GM21515 (cell line): ENCODE data around the gene SH3PXD2B.
"Not testable (repeated sequence)": the region's sequence is repeated elsewhere in the genome, so short reads cannot be mapped to it uniquely, and the experiment has no call there.

ENCODE experiments used
- ATAC-seq: cut with Tn5 transposase; IDR thresholded peaks from one replicate; pipeline ENCODE4 v1.9.1; 2021; ENCODE audit not compliant: unreplicated experiment

SH3PXD2B gene

DNA sequence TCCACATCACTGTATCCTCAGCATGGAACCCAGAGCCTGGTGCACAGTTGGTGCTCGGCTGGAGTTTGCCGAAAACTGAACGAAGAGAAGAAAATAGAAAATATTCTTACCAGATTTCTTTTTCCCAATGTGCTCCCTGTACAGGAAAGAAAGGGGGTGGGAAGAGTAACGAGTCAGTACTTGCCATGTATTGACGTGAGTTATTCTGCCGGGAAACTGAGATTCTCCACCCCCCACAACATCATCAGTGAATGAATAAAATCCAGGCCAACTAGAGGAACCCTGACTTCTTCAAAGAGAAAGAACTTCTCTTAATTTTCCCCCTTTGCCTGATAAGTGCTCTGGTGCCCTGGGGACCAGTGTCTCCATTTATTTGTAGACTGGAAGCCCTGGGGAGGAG, 80.6 kb downstream of the SH3PXD2B start:
- no peak for ATAC-seq

DNA sequence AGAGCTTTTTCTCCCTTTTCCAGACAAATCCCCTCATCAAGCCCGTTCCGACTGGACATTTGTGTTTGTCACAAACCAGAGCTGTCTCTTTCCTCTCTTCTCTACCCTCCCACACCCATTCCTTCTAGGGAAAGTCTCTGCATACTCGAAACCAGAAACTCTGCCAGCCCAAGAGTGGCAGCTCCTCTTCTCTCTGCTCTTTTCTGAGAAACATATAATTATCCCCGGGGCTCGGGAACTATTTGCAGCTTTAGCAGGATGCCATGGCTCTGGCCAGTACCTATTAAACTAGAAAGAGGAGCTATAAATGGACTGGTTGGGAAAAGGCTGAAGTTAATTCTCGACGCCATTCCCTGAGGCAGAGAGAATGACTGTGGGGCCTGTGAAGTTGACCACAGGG, 82.6 kb downstream of the SH3PXD2B start:
- no peak for ATAC-seq

DNA sequence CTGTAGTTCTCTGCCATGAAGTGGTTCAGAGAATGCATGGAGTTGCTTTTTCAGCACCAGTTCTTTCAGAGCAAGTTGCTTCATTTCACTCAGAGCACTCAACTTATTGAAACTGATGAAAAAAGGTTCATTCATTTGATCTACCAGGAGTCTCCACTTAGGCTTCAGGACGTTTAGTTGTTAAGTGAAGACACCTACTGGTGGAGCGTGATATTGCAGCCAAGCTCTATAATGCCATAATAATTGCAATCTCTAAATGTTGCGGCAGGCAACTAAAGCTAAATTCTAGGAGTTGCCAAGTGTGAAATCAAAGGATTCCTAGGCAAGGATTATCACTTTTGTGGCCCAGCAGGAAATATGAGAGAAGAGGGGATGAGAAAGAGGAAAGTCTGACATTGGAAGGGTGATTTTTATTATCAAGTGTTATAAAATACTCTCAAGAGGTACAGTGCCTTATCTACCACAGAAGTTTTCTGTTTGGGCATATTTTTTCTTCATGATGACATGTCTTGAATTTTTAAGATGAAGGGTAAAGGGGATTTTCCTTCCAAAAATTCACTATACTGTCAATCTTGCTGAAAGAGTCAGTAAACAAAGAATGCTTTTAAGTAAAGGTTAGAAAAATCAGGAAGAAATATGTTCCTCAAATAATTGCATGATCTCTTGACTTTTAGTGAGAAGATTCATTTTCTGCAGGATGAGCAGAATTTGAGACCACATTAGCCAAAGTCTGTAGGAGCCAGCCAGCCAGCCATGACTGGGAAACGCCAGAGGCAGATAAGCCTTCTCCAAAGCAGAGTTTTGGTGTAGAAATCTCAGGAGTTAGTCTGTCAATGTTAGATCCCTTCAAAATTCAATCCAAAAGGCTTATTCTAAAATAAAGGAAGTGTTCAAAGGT, 83.4 kb downstream of the SH3PXD2B start:
- ATAC-seq: no peak

DNA sequence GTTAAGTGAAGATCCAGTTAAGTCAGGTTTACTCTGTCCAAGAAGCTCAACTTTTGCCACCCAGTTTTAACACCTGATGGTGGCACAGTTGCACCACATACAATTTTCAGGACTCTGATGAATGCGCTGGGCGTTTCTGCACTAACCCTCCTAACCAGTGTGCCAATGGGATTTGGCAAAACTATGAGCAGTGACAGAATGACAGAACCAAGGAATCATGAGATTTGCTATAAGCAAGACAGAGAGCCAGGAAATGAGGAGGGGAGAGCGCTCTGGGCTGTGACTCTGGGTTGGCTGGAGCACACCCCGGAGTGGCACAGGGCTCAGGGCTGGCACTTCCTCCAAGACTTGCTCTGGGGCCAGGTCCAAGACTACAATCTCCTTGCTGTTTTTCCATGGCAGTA, 84.1 kb downstream of the SH3PXD2B start:
- ATAC-seq: no peak

DNA sequence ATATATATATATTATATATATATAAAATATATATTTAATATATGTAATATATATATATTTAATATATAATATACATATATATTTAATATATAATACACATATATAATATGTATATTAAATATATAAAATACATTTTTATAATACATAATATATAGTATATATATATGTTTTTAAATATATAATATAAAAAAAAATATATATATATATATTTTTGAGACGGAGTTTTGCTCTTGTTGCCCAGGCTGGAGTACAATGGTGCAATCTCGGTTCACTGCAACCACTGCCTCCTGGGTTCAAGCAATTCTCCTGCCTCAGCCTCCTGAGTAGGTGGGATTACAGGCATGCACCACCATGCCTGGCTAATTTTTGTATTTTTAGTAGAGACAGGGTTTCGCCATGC, 85.6 kb downstream of the SH3PXD2B start:
- not testable (repeated sequence) for ATAC-seq

DNA sequence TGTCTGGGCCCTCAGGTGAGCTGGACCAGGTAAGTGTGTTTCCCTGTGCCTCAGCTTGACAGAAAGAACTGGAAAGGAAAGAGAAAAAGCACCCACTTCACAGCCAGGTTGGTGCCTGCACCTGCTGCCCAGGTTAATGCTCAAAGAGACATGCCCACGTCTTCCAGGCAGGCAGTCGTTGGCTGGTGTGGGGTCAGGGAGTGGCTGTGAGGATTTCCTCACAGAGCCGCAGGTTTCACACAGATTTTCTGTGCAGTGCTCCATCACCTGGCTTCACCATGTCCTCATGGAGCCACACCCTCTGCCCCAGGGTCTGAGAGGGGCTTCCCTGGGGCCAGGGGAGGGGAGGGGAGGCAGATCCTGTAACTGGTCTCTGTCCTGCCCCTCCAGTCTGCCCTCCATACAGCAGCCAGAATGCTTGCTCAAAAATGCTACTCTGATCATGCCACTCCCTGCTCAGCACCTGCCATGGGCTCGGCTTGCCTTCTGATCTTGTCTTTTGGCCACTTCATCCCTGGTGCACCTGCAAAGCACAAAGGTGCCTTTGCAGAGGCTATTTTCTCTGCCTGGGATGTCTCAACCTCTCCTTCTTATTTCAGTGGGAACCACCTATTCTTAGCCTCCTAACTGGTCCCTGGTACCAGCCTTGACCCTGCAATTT, 88.2 kb downstream of the SH3PXD2B start:
- ATAC-seq: no peak

DNA sequence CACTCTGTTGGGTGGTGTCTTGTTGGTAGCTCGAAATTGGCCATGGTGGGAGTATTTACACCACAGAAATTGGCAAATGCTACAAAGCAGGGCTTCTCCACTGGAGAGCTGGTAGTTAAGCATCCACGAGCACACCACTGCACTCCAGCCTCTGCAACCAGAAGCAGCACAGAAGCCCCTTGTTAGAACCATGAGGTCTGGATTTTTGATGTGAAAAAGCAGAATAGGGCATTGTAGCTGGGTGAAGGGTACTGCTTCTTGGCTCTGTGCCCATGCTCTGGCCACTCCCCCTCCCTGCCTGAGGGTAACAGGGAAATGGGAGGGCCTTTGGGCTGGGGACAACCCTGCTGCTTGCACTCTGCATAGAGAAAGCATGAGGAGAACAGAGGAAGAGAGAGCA, 89.6 kb downstream of the SH3PXD2B start:
- ATAC-seq: no peak

DNA sequence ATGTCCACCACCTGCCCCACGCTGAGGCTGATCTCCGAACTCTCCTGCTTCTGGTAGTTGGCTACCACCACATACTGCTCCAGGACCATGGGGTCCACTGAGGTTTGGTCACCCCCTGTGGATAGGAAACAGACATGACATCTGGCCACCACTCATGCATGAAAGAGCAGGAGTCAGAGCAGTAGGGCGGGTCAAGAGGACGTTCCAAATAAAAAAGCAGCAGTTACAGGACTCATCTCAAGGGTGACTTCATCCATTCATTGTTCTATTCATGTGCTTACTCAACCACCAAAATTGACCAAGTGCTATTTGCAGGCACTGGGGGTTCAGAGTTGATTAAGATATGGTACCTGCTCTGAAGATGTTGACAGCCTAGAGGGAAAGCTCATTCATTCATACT, 91.6 kb downstream of the SH3PXD2B start:
- no peak for ATAC-seq

DNA sequence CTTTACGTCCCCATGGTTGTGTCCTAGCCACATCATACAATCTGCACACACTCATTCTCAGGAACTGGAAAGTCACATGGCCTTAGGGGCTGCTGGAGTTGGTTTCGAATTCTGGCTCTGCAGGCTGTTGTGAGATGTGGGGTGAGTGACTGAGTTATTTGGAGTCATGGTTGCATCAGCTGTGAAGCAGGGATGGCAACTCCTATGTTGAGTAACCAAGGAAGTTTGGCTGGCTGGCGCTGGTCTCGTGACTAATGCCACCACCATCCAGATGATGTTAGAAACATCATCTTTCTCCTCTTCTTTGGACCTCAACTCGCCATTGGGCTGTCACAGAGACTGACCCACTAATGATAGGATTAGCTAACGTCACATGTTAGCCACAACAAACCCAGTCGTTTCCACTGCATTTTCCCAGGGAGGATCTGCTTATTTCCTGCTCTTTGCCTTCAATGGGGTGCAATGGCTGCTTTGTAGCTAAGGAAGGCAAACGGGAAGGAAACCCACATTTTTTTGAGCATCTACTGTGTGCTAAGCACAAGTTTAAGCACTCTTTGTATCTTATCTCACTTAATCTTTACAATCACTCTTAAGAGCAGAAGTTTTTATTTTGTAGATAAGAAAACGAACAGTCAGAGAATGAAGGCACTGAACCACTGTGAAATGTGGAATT, 92.6 kb downstream of the SH3PXD2B start:
- no peak for ATAC-seq

DNA sequence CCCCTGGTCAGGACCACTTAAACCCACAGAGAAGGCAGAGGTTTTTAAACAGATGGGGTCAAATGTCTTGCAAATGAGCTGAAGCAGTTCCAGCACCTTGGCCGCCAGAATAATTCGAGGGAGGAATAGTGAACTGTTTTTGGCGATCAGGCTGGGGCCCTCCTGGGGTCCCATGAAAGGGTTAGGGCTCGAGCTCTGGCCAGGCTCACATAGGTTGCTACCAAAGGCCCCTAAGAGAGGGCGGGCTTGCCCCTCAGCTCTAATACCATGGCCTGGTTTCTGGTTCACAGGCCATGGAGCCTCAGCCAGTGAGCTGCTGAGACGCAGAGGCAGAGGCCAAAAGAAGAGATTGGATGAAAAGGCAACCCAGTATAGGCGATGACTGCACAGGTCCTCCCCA, 96.0 kb downstream of the SH3PXD2B start:
- ATAC-seq: no peak

DNA sequence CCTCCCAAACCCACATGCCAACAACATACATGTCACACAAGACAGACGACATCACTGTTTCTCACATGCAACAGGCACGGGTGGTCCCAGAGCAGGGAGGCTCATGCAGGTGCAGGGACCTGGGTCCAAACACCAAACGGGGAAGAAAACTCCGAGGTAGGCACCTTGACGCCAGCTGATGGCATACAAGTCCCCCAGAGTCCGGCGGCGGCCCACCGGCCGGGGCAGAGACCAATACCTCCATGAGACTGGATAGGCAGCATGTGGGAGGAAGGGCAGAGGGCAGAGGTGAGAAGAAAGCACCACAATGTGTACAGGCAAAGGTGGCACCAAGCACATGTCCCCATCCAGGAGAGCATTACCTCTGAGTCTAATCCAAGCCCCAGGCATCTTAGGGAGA, 97.8 kb downstream of the SH3PXD2B start:
- ATAC-seq: no peak

DNA sequence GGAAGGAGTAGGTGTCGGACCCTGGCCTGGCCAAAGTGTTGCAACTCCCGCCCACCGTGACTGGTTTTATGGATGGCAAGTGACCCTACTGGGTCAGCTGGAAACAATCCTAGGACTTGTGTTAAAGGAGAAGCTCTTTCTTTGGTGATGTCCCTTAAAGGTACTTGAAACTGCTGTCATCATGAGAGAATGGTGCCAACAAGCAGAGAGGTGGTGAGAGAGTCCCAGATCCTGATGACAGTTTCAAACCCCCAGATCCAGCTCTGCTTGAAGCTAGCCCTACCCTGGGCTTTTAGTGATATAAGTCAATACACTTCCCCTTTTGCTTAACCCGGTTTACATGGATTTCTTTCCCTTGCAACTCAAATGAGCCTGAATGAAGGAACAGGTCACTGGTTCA, 98.3 kb downstream of the SH3PXD2B start:
- ATAC-seq: no peak

DNA sequence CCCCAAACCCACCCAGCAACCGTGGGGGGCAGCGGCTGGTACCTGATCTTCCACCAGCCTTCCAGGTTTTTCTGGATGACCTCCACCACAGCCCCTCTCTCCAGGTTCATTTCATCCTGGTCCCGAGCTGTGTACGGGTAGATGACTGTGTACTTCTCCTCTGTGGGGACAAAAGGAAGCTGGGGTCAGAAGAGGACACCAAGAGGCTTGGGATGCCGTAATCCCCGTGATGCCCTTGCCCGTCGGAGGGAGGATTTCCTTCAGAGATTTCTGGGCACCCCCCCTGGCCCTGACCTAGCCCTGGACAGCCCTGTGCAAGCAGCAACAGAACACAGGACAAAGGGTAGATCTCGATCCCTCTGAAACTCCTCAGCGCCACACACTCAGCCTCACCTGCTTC, 100.5 kb downstream of the SH3PXD2B start:
- no peak for ATAC-seq

DNA sequence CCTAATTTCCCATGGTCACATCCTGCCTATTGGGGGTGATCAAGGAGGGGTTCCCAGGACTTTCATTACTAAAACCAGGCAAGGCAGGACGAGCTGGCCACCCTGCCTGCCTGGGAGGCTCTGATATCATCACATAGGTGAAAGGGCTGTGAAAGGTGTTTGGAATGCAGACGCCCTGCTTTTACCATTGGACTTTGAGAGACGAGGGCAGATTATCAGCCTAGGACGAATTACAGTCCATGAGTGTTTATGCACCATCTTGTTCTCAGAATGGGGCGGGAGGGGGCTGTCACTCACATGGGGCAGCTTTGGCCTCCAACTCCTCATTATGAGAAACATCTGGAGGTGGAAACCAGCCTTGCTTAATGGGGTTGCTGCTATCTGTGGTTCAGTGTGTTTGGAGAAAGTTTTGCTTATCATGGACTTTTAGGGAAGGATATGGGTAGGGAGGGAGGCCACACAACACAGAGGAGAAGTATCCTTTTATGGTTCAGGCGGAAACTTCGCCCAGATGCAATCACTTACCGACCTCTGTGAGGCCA, 101.0 kb downstream of the SH3PXD2B start:
- ATAC-seq: no peak

DNA sequence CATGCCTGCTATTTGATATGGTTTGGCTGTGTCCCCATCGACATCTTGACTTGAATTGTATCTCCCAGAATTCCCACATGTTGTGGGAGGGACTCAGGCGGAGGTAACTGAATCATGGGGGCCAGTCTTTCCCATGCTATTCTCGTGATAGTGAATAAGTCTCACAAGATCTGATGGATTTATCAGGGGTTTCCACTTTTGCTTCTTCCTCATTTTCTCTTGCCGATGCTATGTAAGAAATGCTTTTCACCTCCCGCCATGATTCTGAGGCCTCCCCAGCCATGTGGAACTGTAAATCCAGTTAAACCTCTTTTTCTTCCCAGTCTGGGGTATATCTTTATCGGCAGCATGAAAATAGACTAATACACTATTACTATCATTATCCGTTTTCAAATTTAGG, 101.8 kb downstream of the SH3PXD2B start:
- ATAC-seq: not testable (repeated sequence)

DNA sequence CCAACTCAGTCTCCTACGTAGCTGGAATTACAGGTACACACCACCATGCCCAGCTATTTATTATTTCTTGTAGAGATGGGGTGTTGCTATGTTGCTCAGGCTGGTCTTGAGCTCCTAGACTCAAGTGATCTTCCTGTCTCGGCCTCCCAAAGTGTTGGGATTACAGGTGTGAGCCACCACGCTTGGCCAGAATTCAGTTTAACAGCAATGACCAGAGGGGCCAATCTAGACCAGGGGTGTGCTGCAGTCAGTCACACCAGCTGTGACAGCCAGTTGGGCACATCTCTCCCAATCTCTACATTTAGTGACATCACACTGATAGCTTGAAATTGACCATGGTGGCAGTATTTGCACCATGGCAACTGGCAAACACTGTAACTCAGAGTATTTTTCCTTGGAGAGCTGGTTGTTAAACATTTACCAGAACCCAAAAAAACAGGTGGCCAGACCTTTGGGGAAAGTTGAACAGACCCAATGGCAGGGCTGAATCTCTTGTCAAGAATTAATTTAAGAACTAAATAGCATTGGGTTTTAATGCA, 103.0 kb downstream of the SH3PXD2B start:
- ATAC-seq: no peak

DNA sequence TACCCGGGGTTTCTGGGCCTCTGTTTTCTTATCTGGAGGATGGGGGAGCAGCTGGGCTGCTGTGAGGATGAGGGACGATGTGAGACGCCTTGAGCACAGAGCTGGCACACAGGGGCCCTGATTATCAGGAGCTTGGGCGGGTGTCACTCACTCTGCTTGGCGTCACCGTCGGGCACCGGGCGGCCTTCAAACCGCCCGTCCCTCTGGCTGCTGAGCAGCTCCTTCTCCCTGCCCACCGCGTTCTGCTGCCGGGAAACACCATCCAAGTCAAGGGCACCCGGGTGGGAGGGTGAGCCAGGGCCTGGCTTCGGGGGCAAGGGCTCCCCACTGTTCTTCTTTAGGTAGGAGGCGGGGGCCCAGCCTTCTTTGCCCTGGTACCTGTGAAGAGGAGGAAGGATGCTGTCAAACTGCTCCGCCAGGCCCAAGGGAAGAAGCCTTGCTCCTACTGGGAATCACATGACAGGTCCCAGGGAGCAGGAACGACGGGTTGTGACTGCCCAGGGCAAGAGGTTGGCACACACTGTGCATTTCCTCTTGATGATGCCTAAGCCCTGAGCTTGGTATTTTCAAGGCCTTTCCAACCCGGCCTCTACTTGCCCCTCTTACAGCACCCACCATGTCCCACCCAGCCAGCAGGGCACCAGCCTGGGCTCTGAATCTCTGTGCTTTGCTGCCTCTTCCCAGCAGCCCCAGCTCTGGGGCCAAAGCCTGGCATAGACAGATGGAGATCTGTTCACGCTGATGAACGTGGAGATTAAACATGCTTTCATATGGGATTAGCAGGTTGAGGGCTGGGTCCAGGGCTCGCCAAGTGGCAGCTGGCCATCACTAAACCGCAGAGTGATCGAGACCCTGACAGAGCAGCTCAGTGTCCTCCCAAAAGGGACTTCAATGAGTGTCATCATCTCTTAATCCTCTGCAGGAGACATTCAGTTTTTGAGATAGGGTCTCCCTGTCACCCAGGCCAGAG, 103.8 kb downstream of the SH3PXD2B start:
- no peak for ATAC-seq

DNA sequence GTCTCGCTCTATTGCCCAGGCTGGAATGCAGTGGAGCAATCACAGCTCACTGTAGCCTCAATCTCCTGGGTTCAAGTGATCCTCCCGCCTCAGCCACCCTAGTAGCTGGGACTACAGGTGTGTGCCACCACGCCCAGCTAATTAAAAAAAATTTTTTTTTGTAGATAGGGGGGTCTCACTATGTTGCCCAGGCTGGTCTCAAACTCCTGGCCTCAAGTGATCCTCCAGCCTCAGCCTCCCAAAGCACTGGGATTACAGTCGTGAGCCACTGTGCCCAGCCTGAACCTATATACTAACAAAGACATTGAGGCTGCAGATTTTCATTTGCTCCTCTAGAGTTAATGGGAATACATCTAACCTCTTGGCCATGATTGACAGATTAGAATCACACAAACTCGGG, 105.6 kb downstream of the SH3PXD2B start:
- ATAC-seq: not testable (repeated sequence)

DNA sequence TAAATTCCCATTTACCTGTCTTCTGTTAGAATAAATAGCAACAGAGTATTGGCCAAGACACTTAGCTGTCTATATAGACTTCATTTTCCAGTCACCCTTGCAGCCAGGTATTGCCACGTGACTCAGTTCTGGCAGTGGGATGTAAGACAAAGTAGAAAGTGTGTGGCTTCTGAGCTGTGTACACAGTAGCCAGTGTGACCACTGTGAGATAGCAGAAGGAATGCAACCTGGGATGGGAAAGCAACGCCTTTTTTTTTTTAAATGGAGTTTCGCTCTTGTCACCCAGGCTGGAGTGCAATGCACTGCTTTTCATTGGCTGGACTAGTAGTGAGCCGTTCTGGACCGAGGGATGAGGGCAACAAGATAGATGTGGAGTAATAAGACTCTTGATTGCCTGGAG, 106.2 kb downstream of the SH3PXD2B start:
- ATAC-seq: no peak

DNA sequence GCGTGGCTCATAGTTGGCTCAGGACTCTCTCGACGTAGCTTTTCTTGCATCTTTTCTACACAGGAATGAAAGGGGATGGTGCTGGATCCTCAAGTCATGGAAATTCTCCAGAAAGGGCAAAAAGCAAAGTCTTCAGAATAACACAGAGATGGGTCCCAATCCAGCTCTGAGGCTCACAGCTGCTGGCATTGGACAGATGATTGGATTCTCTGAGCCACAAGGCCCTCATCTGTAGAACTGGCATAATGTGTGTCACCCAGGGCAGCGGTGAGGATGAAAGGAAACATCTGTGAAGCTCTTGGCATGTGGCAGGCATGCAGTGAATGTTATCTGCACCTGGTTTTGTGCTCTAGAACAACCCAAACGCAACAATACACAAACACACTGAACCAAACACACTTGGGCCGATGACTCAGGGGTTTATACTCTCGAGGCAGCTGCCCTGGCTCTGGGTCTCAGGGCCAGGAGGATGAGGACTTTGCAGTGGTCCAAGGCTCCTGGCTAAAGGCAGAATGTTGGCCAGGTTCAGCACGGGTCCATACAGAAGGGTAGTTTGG, 106.8 kb downstream of the SH3PXD2B start:
- no peak for ATAC-seq
